Skeletal muscle satellite cell (primary cell): ENCODE data around the gene DENND6A. TPM values are rescaled to one million over a fixed set of nuclear protein-coding genes. Genes with fewer than 3 reads are reported as not detected.
A peak's percentile ranks its signal among the peaks of the same experiment; 100 is the strongest.

ENCODE experiments used
- H3K27me3 ChIP-seq: 2 replicates; pipeline ENCODE4 v1.7.0; 2013; ENCODE audit warnings: low read length; ENCODE audit not compliant: control insufficient read depth, insufficient read depth
- H3K36me3 ChIP-seq: 2 replicates; pipeline ENCODE4 v1.7.0; 2013; ENCODE audit warnings: mild to moderate bottlenecking, control low read depth, low read length; ENCODE audit not compliant: insufficient read depth
- H3K4me1 ChIP-seq: 2 replicates; pipeline ENCODE4 v1.7.0; 2013; ENCODE audit warnings: low read length; ENCODE audit not compliant: control insufficient read depth, insufficient read depth
- H3K4me2 ChIP-seq: 2 replicates; pipeline ENCODE4 v1.7.0; 2013; ENCODE audit warnings: mild to moderate bottlenecking, low read length
- H3K4me3 ChIP-seq: 2 replicates; pipeline ENCODE4 v1.7.0; 2013; ENCODE audit warnings: low read length
- H3K9ac ChIP-seq: 2 replicates; pipeline ENCODE4 v1.7.0; 2013; ENCODE audit warnings: mild to moderate bottlenecking, low read depth, low read length, moderate library complexity
- H3K9me3 ChIP-seq: replicated peaks from 2 replicates; pipeline ENCODE4 v1.7.0; 2013; ENCODE audit warnings: mild to moderate bottlenecking, control low read depth, low read length
- small RNA-seq: library from RNA; depleted of rRNA; stranded (forward); fragments of <200 nt; gene quantifications from one replicate; pipeline ENCODE3, GENCODE V24; 2012

Gene DENND6A

DNA sequence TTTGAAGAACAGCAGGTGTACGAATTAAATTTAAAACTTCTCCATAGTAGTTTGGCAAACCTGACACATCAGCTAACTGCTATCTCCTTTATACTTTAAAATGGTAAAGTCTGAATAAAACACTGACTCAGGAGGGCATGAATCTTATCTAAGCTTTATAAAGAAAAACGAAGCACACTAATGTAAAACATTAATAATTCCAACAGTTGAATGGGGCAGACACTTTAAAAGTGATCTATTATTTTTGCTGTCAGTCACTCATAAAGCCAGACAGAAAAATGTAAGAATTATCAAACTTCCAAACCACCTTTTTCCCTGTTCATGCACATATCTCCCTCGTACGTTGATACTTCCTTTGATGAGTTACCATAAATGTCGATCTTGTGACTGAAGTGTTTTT, 98.3 kb downstream of the DENND6A start:
- H3K9me3 ChIP-seq = no peaks in the 10 kb centered on the region
- peak overlapping the region; percentile 87 for H3K4me2 ChIP-seq
- no peaks in the 10 kb centered on the region for H3K27me3 ChIP-seq
- peaks cover 24% of the 10 kb centered on the region for H3K36me3 ChIP-seq
- H3K9ac ChIP-seq = peak overlapping the region; percentile 99
- peaks cover 33% of the 10 kb centered on the region for H3K4me1 ChIP-seq
- H3K4me3 ChIP-seq = peak overlapping the region; percentile 89

- no peaks in the 10 kb centered on the region for H3K27me3 ChIP-seq
- no peaks in the 10 kb centered on the region for H3K9me3 ChIP-seq
- H3K36me3 ChIP-seq = peaks cover 24% of the 10 kb centered on the region
- peak overlapping the region; percentile 87 for H3K4me2 ChIP-seq
- H3K4me1 ChIP-seq = peaks cover 32% of the 10 kb centered on the region
- H3K4me3 ChIP-seq = peak overlapping the region; percentile 89
- H3K9ac ChIP-seq = peak overlapping the region; percentile 99
Measured at GRCh38 chr3:57594144-57594543, 98.7 kb downstream of the DENND6A start.

- H3K4me1 ChIP-seq = peaks cover 27% of the 10 kb centered on the region
- no peaks in the 10 kb centered on the region for H3K9me3 ChIP-seq
- H3K36me3 ChIP-seq = peaks cover 29% of the 10 kb centered on the region
- H3K4me3 ChIP-seq = peak overlapping the region; percentile 46
- peak overlapping the region; percentile 87 for H3K4me2 ChIP-seq
- no peak overlapping the region for H3K9ac ChIP-seq
- no peaks in the 10 kb centered on the region for H3K27me3 ChIP-seq
Measured at GRCh38 chr3:57592306-57592705, 100.6 kb downstream of the DENND6A start.

GRCh38 chr3:57587905-57588304, 105.0 kb downstream of the DENND6A start:
- Histone ChIP-seq H3K4me3 (no peak overlapping the region), H3K4me1 (peaks cover 10% of the 10 kb centered on the region), H3K9ac (no peak overlapping the region), H3K36me3 (peaks cover 31% of the 10 kb centered on the region), H3K9me3 (no peaks in the 10 kb centered on the region), H3K4me2 (no peak overlapping the region), H3K27me3 (no peaks in the 10 kb centered on the region)

GRCh38 chr3:57586778-57587177, 106.1 kb downstream of the DENND6A start:
- H3K36me3 ChIP-seq = peaks cover 31% of the 10 kb centered on the region
- H3K4me2 ChIP-seq = no peak overlapping the region
- H3K9me3 ChIP-seq = no peaks in the 10 kb centered on the region
- H3K4me1 ChIP-seq = no peaks in the 10 kb centered on the region
- no peak overlapping the region for H3K4me3 ChIP-seq
- no peaks in the 10 kb centered on the region for H3K27me3 ChIP-seq
- H3K9ac ChIP-seq = no peak overlapping the region

DNA sequence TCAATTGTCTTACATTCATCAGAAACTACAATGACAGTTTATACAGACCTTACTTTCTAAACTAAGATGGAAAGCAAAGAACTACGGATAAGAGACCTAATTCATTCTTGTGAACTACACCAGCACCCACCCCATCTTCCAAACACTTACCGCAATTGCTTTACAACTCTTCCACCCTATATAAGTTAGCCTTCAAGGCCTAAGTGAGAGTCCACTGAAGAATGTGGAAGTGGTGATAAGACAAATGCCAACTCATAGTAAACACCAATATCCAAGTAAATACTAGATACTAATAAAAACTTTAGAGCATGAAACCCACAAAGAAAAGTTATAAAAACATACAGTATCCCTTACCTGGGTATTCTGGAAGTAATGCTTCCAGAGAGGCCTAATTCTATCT, 109.3 kb downstream of the DENND6A start:
- Histone ChIP-seq H3K27me3 (no peaks in the 10 kb centered on the region), H3K4me1 (no peaks in the 10 kb centered on the region), H3K4me2 (no peak overlapping the region), H3K9ac (no peak overlapping the region), H3K9me3 (no peaks in the 10 kb centered on the region), H3K36me3 (peaks cover 61% of the 10 kb centered on the region), H3K4me3 (no peak overlapping the region)

DNA sequence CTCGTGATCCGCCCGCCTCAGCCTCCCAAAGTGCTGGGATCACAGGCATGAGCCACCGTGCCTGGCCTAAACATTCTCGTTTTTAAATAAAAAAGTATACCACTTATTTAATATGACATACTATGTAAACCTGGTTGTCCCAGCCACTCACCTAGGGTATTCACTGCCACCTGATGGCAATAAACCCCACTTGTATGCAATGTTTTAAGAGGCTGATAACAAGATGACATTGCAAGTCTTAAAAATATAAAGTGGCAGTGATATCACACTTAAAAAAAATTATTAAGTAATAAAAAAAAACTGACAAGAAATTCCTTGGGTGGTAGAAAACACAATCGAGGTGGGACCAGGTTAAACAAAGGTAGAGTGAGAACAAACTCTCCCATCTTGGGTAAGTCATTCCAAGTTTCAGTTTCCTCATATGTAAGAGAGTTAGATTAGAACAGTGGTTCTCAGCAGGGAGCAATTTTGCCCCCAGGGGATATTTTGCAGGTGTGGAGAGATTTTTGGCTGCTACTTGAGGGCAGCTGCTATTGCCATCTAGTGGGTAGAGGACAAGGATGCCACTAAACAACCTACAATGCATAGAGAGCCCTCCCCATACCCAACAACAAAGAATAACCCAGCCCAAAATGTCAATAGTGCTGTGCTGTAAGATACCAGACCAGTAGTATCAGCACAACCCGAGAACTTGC, 110.3 kb downstream of the DENND6A start:
- Histone ChIP-seq H3K9ac (no peak overlapping the region), H3K4me2 (no peak overlapping the region), H3K4me1 (no peaks in the 10 kb centered on the region), H3K27me3 (no peaks in the 10 kb centered on the region), H3K4me3 (no peak overlapping the region), H3K36me3 (peaks cover 65% of the 10 kb centered on the region), H3K9me3 (no peaks in the 10 kb centered on the region)

DNA sequence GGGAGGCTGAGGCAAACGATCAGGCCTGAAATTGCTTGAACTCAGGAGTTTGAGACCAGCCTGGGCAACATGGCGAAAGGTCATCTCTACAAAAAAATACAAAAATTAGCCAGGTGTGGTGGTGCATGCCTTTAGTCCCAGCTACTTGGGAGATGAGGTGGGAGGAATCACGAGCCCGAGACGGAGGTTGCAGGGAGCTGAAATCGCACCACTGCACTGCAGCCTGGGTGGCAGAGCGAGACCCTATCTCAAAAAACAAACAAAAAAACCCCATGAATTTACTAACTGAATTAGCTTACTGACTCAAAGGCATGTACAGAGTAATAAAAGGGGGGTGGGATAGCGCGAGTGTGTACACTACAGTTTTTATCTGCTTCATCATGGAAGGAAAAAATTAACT, 115.1 kb downstream of the DENND6A start:
- Histone ChIP-seq H3K9me3 (no peaks in the 10 kb centered on the region), H3K4me1 (no peaks in the 10 kb centered on the region), H3K9ac (no peak overlapping the region), H3K4me2 (no peak overlapping the region), H3K36me3 (peaks cover 93% of the 10 kb centered on the region), H3K27me3 (no peaks in the 10 kb centered on the region), H3K4me3 (no peak overlapping the region)

DNA sequence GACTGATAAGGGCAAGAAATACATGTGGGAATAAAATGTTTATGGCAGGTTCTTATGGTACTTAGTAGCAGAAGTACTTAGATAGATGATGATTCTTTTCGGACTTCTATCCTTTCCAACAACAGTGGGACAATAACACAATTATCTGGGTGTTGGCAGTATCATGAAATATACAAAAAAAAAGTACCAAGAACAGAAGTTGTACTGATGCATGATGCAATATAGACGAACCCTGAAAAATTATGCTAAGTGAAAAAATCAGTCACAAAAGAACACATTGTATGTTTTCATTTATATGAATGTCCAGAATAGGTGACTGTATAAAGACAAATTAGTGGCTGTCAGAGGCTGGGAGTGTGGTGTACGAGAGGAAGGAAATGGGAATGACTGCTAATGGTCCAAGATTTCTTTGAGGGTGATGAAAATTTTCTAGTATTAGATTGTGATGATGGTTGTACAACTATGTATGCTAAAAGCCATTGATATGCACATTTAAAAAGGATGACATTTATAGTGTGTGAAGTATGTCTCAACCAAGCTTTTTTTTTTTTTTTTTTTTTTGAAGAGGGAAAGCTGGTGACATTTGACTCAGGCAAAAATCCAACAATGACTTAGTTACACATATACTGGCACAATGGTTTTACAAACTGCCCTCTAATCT, 116.8 kb downstream of the DENND6A start:
- Histone ChIP-seq H3K9ac (no peak overlapping the region), H3K36me3 (peaks cover 94% of the 10 kb centered on the region), H3K4me2 (no peak overlapping the region), H3K9me3 (no peaks in the 10 kb centered on the region), H3K27me3 (no peaks in the 10 kb centered on the region), H3K4me1 (no peaks in the 10 kb centered on the region), H3K4me3 (no peak overlapping the region)

Small RNA genes within 50 kb of the gene (small RNA-seq; reads per million reads assigned to genes)
- gene RNU6ATAC26P = not detected
